ENCODE measurements around the gene C1QTNF6. TPM values are rescaled to one million over a fixed set of nuclear protein-coding genes. Genes with fewer than 3 reads are reported as not detected.
"Not testable (repeated sequence)": the region's sequence is repeated elsewhere in the genome, so short reads cannot be mapped to it uniquely, and the experiment has no call there.

Gene C1QTNF6
- total RNA-seq, 1 donor from 2014 or later = 23.2 TPM

DNA sequence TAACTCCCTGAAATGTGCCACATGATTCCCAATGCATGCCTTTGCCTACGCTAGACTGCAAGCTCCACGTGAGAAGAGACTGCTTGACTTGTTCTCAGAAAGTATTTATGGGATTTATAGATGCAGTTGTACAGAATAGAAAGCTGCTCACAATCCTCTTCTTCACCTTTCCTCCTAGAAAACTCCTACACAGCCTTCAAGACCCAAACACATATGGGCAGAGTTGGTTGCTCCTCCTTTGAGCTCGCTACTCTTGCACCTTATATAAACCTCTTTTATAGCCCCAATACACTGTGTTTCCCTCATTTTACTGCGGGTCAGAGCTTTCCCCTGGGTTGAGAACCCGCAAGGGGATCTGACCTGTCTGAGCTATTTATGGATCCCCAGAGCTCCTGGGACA is 16.4 kb downstream of the C1QTNF6 start:
- Mint-ChIP-seq H3K27ac (no peak overlapping the region), H3K4me3 (no peak overlapping the region), H3K27me3 (peaks cover 15% of the 10 kb centered on the region), H3K4me1 (ENCODE audit: unreplicated experiment) (peaks cover 20% of the 10 kb centered on the region), H3K9me3 (no peaks in the 10 kb centered on the region), H3K36me3 (no peaks in the 10 kb centered on the region)
- no peak for TF ChIP-seq CTCF (conservative IDR thresholded peaks at IDR 0.05)
- DNase-seq (ENCODE audit: extremely low spot score, unreplicated experiment) = no peak

GRCh38 chr22:37170689-37171405 is 17.2 kb downstream of the C1QTNF6 start:
- DNase-seq (ENCODE audit: extremely low spot score, unreplicated experiment); H3K36me3 Mint-ChIP-seq; H3K4me3 Mint-ChIP-seq; H3K9me3 Mint-ChIP-seq; H3K27ac Mint-ChIP-seq: not testable (repeated sequence)
- peaks cover 15% of the 10 kb centered on the region for H3K27me3 Mint-ChIP-seq
- peaks cover 19% of the 10 kb centered on the region for H3K4me1 Mint-ChIP-seq (ENCODE audit: unreplicated experiment)

DNA sequence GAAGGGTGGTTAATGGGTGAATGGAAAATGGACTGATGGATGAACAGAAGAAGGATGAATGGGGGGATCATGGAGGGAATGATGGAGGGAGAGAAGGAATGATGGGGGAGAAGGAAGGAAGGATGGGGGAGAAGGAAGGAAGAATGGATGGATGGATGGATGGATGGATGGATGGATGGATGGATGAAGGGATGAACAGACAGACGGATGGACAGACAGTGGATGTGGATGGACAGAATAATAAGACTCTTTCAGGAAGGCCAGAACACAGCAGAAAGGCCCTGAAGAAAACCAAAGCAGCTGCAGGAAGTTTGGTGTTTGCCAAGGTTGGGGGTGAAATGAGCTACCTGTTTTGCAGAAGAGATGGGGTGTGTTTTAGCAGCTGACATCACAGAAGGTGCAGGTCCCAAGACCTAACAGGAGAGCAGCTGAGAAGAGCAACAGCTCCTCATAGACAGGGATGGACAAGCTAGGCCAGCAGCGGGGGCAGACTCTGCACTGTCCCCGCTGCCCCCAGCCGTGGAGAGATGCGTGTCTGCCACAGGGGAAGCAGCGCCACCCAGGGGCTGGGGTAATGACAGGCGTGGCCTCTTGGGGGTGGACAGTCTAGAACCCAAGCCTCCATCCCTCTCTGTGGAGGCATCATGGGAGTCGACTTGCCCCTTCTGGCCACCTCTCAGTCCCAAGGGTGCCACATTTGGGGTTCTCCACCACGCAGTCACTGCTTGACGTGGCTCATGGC is 17.9 kb downstream of the C1QTNF6 start:
- no peak for DNase-seq (ENCODE audit: extremely low spot score, unreplicated experiment)
- Mint-ChIP-seq H3K36me3 (no peaks in the 10 kb centered on the region), H3K27me3 (peaks cover 15% of the 10 kb centered on the region), H3K4me1 (ENCODE audit: unreplicated experiment) (peaks cover 19% of the 10 kb centered on the region), H3K9me3 (no peaks in the 10 kb centered on the region), H3K4me3 (no peak overlapping the region), H3K27ac (no peak overlapping the region)
- no peak for TF ChIP-seq CTCF (conservative IDR thresholded peaks at IDR 0.05)

DNA sequence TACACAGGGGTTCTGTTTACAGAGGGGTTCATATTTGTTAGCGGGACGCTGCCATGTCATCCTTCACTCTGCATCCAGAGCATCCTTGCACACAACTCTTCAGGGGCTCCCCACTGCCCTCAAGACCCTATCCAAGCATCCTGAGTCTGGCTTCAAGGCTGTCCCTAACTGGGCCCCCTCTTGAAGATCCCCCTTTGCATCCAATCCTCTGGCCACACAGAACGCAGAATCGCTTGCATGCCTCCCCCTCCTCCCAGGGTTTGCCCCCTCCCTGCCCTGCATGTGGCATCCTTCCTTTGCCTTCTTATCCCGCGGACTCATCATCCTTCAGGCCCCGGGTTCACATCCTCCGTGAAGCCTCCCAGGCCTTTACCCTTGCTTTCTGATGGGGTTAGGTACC is 18.6 kb downstream of the C1QTNF6 start:
- no peak for DNase-seq (ENCODE audit: extremely low spot score, unreplicated experiment)
- Mint-ChIP-seq H3K27ac (no peak overlapping the region), H3K9me3 (no peaks in the 10 kb centered on the region), H3K27me3 (peaks cover 8% of the 10 kb centered on the region), H3K4me3 (no peak overlapping the region), H3K36me3 (no peaks in the 10 kb centered on the region), H3K4me1 (ENCODE audit: unreplicated experiment) (peaks cover 19% of the 10 kb centered on the region)
- no peak for TF ChIP-seq CTCF (conservative IDR thresholded peaks at IDR 0.05)

DNA sequence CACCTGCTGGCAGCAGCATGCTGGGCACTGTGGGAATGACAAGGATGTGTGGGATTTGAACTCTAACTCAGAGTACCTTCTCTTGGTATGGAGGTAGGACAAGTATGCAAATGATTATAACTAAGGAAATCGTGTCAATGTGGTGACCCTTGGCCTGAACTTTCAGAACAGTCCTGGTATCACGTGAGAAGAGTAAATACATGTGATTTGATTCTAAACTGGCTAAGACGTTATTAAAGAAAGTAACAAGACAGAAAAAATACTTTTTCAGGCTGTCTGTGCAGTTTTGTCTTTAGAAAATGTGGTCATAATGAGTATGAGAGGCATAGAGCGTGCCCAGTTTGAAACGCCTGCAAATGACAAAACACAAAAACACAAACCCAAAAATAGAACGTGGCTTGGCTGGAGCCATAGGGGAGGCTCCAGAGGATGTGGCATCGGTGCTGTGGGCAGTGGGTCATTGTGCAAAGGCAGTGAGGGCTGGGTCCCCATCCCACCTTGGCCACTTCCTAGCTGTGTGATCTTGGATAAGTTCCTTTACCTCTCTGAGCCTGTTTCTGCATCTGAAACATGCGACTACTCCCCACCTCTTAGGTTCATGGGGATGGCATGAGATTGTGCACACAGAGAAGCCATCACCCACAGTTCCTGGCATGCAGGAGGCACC is 19.9 kb downstream of the C1QTNF6 start:
- no peak for TF ChIP-seq CTCF (conservative IDR thresholded peaks at IDR 0.05)
- Mint-ChIP-seq H3K4me1 (ENCODE audit: unreplicated experiment) (peaks cover 19% of the 10 kb centered on the region), H3K4me3 (no peak overlapping the region), H3K36me3 (no peaks in the 10 kb centered on the region), H3K27me3 (peaks cover 6% of the 10 kb centered on the region), H3K9me3 (no peaks in the 10 kb centered on the region), H3K27ac (peak overlapping the region; percentile 34)
- no peak for DNase-seq (ENCODE audit: extremely low spot score, unreplicated experiment)

Measured in type B pancreatic cell (in vitro differentiated cells).